GM18502 (cell line): ENCODE data around the gene TM4SF5.
A peak's percentile ranks its signal among the peaks of the same experiment; 100 is the strongest.

Experiments
- ATAC-seq: cut with Tn5 transposase; IDR thresholded peaks from one replicate; pipeline ENCODE4 v1.9.1; 2021; ENCODE audit warnings: mild to moderate bottlenecking; ENCODE audit not compliant: unreplicated experiment, poor library complexity

Gene TM4SF5, protein sequence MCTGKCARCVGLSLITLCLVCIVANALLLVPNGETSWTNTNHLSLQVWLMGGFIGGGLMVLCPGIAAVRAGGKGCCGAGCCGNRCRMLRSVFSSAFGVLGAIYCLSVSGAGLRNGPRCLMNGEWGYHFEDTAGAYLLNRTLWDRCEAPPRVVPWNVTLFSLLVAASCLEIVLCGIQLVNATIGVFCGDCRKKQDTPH

DNA sequence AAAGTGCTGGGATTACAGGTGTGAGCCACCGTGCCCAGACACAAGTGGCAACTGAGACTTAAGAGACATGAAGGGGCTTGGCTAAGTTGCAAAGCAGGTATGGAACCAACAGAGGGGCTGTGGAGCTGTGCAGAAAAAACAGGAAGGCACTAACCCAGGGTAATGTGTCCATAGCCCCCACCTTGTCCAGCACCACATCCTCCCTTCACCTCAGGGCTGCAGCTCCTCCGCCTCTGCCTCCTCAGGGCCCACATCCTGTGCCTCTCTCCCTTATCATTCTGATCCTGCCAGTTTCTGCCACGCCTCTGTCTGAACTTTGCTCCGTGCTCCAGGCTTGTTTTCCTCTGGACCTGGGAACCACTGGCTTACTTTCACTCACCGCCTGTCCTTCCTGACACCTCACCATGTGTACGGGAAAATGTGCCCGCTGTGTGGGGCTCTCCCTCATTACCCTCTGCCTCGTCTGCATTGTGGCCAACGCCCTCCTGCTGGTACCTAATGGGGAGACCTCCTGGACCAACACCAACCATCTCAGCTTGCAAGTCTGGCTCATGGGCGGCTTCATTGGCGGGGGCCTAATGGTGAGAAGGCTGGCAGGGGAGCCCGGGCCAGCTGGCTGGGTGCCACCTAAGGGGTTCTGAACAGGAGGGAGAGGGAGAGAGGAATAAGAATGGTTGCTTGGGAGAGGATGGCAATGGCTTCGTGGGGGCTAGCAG lies at the start of gene TM4SF5:
Gene TM4SF5 (plus strand): TSS at position 368 of the 716 bp plus-strand sequence. CDS start 37 bp downstream, at position 405.
- ATAC-seq = no peak

DNA sequence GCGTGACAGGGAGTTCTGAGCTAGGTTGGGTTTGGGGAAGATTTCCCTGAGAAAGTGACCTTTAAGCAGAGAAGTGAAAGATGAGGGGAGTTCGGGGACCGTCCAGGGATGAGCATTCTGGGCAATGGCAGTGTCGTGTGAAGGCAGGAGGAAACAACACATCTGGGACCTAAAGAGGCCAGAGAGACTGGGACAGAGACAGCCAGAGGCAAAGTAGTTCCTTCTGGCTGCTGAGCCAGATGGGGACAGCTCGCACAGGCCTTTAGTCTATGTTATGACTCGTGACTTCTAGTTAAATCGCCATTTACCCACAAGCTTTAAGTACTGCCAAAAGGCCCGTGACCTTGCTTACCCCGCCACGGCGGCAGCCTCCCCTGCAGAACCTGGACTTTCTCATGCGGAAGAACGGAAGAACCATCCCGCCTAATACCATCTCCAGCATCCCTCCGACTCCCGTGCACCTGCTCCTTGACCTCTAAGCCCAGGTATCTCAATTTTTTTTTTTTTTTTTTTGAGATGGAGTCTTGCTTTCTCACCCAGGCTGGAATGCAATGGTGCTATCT lies 48.9 kb upstream of the TM4SF5 start:
- ATAC-seq = no peak

DNA sequence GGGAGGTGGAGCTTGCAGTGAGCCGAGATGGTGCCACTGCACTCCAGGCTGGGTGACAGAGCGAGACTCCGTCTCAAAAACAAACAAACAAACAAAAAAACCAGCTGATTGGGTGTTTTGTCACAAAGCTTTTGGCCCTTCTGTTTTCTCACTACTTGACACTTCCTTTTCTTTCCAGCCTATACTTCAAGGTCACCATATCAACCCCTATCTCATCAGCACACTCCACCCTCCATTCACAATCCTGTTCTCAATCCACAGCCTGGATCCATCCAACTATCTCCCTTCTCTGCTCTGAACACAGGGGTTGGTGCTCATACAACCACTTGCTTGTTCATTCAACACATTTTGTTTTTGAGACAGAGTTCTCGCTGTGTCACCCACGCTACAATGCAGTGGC lies 47.0 kb upstream of the TM4SF5 start:
- no peak for ATAC-seq

DNA sequence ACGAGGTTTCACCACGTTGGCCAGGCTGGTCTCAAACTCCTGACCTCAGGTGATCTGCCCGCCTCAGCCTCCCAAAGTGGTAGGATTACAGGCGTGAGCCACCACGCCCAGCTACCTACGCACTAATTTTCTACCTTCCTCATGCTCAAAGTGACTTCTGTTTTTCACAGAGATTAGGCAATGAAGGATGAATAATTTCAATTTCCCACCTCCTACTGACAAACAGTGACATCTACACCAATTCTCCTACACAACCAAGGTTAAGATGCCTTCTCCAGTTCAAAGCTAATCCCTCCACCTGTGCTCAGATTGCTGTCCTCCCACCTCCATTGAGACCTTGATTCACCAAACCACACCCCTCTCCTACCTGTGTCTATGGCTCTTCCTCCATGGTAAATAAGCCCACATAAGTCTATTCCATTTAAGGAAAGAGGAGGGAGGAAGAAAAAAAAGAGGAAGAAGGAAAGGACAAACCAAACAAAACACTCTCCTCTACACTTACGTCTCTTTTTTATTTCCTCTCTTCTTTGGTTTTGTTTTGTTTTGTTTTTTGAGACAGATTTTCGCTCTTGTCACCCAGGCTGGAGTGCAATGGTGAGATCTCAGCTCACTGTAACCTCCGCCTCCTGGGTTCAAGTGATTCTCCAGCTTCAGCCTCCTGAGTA lies 45.9 kb upstream of the TM4SF5 start:
- ATAC-seq = no peak

DNA sequence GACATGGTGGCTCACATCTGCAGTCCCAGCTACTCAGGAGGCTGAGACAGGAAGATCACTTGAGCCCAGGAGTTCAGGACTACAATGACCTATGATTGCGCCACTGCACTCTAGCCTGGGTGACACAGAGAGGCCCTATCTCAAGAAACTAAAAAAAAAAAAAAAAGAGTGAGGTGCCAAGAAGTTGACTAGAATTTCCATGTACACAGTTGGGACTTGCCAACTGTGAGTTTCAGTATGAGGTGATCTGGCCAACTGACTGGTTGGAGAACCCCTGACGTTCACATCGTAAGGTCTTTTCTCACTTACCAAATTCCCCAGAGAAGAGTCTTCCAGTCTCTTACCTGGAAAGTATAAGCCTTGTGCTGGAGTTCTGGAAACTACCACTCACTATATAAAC lies 43.6 kb upstream of the TM4SF5 start:
- ATAC-seq = no peak

DNA sequence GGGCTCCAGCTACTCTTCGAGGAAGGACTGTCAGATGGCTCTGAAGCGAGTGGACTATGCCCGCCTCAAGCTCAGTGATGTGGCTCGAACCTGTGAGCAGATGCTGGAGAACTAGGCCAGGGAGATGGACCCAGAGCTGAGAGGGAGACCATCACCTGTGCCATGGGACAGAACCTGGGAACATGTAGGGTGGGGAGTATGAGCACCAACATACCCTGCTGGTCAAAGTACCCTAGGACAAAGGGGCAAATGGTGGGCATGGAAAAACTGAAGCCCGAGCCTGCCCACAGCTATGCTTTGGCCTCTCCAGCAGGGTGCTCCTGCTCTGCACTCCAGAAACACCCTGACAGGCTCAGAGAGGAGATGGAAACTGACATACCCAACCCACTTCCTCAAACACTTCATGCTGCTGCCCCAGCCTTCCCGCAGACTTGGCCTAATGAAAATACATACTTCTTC lies 38.6 kb upstream of the TM4SF5 start:
- ATAC-seq = no peak

DNA sequence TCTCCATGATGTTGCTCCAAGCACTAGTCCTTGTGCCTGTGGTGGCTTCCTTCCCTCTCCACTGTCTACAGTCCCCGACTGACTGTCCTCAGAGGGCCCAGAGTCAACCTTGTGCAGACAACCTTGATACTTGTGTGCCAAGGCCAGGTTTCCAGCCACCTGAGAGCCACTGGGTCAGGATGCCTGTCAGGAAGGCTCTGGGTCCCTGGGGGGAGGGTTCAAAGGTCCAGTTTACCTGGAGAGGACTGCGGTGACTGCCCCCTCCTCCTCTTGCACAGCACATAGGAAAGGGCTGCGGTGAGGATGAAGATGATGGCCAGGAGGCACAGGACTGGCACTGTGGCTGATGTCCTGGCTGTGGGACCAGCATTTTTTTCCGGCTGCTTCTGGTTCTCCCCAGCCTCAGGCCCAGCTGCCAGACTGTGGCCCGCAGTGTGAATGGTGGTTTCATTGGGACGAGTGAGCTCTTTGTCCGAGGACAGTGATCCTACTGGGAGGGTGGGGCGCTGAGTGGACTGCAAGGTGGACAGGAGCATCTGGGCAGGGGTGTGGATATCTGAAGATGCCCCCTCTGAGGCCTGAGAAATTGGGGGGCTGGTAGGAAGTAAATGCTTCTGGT lies 36.7 kb upstream of the TM4SF5 start:
- no peak for ATAC-seq

DNA sequence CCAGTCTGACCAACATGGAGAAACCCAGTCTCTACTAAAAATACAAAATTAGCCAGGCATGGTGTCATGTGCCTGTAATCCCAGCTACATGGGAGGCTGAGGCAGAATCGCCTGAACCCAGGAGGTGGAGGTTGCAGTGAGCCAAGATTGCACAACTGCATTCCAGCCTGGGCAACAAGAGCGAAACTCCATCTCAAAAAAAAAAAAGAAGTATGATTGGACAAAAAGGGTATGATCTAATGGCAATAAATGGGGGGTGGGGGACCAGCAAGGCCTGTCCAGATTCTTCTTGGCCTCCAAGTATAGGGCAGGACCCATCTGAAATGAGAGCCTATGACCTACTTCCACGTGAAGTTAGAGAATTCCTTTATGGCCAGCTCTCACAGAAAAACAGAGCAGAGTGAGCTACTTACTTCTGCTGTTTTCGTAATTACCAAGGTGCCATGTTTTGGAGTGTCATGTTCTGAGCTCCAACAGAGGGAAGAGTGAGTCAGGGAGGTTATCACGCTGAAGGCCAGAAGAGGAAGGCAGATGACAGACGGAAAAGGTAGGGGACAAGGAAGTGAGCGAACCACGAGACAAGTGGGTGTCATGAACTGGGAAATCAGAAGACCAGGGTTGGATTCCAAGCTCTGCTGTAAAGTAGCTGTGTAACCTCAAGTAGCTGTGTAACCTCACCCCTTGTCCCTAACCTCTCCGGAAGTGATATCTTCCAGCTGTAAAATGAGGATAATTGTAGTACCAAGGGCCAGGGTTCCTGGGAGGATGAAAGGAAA lies 35.6 kb upstream of the TM4SF5 start:
- ATAC-seq = no peak

DNA sequence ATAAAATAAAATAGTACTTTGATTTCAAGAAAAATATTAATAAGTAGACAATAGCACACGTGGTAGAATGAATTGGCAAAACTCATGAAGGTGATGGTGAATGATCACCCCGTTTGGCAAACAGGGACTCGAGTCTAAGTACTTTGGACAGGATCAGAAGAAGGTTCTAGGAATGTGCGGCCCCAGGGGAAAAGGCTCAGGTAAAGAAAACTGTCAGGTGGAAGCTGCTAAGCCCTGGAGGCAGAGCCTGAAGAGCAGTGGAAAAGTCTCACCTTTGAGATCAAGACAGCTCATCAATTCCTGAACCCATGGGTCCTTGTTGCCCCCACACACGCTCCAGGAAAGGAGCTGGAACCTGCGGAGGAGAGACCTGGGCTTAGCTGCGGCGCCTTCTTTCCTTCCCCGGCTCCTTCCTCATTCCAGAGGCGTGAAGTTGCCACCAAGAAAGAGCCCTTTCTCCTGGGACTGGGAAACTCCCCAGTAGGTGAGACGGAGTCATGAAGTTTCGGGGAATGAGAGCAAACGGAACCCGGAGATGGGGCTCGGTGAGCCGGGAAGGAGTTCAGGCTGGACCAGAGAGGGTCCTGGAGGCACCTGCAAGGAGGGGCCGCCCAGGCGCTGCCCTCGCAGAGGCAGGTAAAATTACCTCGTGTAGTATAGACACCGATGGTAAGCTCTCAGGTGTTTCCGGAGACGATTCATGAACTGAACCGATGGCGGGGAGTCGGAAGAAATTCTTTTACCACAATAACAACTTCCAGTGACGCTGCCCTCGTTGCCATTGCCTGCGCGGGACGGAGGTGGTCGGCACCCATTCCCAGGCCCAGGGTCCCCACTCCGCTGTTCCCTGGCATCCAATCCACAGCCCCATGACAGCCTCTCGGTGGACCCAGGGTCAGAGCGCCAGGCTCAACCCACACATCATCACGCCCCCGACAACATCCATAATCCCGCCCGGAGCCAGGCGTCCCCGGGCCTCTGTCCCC lies 33.3 kb upstream of the TM4SF5 start:
- ATAC-seq = no peak

DNA sequence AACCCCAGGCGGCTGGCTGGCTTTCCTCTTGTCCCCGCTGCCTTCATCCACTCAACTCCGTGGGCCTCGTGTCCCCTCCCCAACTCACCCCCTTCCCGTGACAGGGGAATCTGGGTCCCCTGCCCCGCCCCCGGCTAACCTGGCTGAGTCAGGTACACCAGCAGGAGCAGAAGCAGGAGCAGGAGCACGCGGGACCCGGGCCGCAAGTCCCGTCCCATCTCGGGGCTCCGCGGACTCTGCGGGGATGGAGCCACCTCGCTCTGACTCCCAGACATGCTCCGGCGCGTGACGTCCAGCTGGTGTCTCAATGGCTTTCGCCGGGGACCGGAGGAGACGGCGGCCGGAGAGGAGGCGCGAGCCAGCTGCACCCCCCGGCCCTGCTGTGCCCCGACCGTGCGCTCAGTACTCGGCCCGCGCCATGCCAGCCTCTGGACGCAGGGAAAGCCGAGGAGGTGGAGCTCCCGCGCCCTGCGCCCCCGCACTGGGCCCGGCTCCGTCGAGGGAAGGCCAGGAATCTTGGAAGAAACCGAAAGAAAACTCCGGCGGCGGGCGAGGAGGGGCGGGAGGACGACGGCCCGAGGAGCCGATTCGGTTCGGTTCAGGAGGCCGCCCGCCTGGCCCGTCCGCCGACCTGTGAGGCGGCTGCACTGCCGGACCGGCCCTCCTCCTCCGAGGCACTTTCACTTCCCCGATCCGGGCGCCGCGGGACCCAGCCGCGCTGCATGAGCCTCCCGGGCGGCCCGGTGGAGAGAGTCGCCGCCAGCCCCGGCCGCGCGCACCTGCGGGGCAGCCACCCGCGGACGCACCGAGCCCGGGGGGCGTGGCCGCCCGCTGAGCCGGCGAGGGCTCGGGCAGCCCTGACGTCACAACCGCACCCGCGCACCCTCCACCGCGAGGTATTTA lies 32.3 kb upstream of the TM4SF5 start, which contains the start of the genes CXCL16 and ZMYND15:
Gene CXCL16 (minus strand): TSS at position 807 of the 903 bp plus-strand sequence. CDS start 589 bp downstream, at position 218.
Gene ZMYND15 (plus strand): TSS at position 712 of the 903 bp plus-strand sequence. CDS start 716 bp downstream, outside the sequence.
- peak; percentile 48 for ATAC-seq

DNA sequence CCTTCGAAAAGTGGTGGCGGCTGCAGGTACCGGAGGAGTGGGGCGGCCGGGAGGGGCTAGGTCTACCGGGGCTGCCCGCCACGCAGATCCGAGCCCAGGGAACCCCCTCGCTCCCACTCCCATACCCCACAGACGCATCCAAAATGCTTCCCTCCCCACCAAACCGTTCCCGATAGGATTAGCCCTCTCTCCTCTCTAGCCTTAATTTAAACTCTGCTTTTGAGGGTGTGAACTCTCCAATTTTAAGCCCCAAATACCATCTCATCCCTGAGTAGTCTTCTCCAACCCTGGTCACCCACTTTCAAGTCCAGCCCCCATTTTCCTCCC lies 31.7 kb upstream of the TM4SF5 start:
- ATAC-seq = no peak

DNA sequence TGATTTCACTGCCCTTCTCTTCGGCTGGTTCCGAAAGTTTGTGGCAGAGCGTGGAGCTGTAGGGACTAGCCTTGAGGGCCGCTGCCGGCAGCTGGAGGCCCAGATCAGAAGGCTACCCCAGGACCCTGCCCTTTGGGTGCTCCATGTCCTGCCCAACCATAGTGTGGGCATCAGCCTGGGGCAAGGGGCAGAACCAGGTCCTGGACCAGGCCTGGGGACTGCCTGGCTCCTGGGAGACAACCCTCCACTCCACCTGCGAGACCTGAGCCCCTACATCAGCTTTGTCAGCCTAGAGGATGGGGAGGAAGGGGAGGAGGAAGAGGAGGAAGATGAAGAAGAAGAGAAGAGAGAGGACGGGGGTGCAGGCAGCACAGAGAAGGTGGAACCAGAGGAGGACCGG lies 31.1 kb upstream of the TM4SF5 start:
- no peak for ATAC-seq

DNA sequence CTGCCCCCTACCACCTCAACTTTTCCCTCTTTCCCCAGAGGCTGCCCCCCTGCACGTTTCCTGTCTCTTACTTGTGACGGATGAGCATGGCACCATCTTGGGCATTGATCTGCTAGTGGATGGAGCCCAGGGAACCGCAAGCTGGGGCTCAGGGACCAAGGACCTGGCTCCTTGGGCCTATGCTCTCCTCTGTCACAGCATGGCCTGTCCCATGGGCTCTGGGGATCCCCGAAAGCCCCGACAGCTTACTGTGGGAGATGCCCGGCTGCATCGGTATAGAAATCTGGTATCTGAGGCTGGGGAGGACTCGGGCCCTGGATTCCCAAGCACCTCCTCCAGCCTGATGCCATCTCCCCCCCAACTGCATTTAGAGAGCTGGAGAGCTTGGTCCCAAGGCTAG lies 30.1 kb upstream of the TM4SF5 start:
- no peak for ATAC-seq

DNA sequence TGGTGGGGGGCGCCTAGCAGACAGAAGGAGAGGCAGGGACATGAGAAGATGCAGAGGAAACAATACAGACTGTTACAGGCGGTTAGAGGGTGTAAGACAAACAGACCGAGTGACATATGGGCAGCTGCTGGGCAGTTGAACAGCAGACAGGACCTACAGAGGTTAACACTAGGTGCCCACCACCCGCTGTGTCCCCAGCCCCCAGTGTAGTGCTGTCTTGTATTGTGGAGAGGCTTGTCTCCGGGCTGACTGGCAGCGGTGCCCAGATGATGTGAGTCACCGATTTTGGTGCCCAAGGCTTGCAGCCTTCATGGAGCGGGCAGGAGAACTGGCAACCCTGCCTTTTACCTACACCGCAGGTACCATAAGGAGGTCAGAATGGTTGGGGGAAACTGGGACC lies 29.6 kb upstream of the TM4SF5 start:
- ATAC-seq = no peak

DNA sequence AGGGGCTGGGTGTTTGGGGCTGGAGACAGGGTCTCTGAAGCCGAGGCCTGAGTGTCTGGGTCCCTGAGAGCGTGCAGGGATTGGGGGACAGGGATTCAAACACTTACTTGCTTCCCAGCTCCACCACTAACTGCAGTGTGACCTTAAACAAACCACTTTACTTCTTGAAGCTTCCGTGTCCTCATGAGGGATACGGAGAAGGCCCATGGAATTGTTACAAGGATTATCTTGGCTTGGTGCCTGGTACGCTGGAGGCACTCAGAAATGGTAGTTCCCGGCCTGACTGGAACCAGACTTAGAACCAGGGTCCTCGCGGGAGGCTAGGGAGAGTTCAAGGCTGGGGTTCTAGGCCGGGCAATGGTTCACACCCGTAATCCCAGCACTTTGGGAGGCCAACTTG lies 29.1 kb upstream of the TM4SF5 start:
- ATAC-seq = no peak

DNA sequence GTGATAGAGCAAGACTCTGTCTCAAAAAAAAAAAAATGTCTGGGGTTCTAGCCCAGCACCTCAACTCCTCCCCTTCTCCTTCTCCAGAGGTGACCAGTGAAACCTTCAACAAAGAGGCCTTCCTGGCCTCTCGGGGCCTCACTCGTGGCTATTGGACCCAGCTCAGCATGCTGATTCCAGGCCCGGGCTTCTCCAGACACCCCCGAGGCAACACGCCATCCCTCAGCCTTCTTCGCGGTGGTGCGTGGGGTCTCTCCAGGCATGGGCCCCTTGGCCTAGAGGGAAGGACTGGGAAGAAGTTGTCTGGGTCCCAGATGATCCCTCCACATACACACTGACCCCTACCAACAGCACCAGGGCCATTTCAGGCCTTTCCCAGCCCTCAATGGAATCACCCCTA lies 28.5 kb upstream of the TM4SF5 start:
- ATAC-seq = no peak

DNA sequence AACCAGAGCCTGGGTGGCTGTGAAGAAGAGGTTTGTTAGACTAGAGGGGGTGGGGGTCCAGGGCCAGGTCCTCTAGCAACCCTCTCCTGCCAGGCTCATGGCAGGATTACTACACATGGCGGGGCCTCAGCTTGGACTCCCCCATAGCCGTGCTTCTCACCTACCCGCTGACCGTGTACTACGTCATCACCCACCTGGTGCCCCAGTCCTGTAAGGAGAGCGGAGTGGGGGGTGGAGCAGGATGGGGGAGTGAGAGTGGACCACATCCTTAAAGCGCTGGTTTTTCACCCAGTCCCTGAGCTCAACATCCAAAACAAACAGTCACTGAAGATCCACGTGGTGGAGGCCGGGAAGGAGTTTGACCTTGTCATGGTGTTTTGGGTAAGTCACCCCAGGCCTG lies 27.8 kb upstream of the TM4SF5 start:
- no peak for ATAC-seq
